D721Med (cell line): ENCODE measurements around the gene SDC4.
"Not testable (repeated sequence)": the region's sequence is repeated elsewhere in the genome, so short reads cannot be mapped to it uniquely, and the experiment has no call there.

Experiments
- DNase-seq: peaks from one replicate; pipeline ENCODE4 v3.0.0; 2011; ENCODE audit warnings: low spot score; ENCODE audit not compliant: insufficient read length
- FAIRE-seq: peaks from 2 replicates; lab custom pipeline; 2011; peaks lifted over from hg19 to GRCh38; lab: Jason Lieb, UNC
- CTCF ChIP-seq: IDR thresholded peaks from 2 replicates; pipeline ENCODE4 v1.5.1; 2012; ENCODE audit warnings: mild to moderate bottlenecking, control low read depth; ENCODE audit not compliant: insufficient read depth; ENCODE audit errors: missing control alignments

SDC4 gene

GRCh38 chr20:45355209-45356084 is 7.2 kb upstream of the SDC4 start:
- TF ChIP-seq CTCF: no peak
- DNase-seq (no peak), FAIRE-seq (no peak)

DNA sequence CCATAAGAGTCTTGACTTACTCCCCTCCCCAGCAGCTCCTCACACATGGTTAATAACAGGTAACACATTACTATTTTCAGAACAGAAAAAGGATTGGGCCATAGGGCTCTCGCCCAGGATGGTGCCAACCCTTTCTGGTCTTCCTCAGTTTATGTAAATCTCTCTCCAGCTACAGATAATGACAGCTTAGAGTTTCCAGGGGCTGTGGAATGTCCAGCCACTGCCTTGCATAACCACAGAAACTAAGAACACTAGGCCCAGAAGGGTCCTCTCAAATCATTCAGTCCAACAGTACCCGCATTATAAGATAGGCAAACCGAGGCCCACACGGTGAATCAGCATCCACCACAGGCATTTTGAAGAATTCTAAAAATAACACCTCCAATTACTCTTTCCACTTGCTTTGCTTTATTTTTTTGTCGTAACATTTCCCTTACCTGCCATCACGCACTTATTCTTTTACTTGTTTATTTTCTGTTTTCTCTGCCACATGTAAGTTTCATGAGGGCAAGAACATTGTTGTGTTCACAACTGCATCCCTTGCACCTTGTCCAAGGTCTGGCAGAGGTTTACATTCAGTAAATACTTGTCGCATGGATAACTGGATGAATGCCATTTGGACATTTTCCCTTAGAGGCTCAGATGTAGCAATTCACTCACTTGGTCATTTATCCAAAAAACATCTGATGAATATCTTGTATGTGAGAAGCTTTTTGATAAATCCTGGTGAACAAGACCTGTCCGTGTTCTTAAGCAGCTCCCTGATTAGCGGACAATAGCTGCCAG is 6.4 kb upstream of the SDC4 start:
- FAIRE-seq (no peak), DNase-seq (no peak)
- TF ChIP-seq CTCF: no peak

DNA sequence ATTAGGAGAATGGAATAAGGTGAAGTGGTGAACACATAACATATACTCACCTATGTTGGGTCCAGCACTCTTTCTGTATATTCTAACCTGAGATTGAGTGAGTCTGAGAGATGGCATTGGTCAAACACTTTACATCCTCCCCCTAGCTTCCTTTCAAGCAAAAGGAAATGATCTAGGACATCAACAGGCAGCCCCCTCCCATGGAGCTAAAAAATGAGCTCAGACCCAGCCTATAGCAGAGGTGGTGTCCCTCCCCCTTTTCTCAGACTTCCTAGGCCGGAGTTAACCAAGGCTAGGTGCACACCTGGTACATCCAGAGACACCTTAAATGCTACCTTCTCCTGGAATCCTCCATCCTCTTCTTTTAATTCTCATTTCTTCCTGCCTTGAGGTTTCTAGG is 5.5 kb upstream of the SDC4 start:
- TF ChIP-seq CTCF: no peak
- no peak for FAIRE-seq
- no peak for DNase-seq

- no peak for TF ChIP-seq CTCF
- FAIRE-seq (no peak), DNase-seq (no peak)
Measured at GRCh38 chr20:45352729-45353128, 4.5 kb upstream of the SDC4 start.

GRCh38 chr20:45350795-45351194 is 2.6 kb upstream of the SDC4 start:
- DNase-seq, FAIRE-seq: not testable (repeated sequence)

DNA sequence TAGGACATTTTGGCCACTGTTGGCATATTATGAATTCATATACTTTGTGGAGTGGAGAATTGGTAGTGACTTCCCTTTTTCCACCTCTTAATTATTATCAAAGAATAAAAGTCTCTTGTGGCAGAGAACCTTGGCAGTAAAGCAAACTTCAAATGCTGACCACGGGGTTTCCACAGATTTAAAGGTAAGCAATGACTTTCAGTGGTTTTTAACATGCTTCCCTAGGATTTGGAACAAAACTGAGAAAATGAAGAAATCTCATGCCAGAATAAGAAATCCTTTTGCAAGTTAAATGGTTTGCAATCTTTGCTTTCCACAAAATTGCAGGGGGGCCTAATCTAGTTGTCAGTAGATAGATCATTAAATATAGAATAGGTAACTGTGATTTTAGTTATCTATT is 2.0 kb upstream of the SDC4 start:
- DNase-seq (no peak), FAIRE-seq (no peak)
- TF ChIP-seq CTCF: no peak

DNA sequence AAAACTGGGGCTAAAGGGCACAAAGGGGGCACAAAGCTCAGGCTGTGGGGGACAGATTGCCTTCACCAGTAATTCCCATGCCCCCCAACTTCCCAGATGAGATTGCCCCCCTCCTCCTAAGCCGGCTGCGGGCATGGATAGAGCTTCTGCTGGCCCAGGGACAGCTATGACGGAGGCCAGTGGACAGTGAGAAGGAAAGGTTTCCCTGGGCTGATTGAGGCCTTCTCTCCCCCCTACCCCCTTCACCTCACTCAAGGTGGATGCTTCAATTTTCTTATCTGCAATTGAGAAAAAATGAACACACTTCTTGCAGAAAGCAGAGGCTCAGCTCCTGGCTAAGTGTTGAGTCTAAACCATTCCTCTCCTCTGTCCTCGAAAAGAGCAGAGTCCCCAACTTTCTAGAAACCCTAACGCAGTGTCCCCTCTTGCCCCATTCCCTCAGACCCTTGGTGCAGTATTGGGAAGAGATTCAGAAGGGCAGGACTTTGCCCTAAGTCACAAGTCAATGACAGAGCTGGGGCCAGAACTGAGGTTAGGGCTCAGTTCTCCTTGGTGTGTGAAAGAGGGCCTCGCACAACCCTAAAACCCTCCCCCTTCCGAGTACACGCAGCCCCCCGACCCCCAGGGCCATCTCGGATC is 808 bp downstream of the SDC4 start:
- DNase-seq (no peak), FAIRE-seq (no peak)
- TF ChIP-seq CTCF: no peak
